ENCODE results near the gene IGFBP6. TPM values are rescaled to one million over a fixed set of nuclear protein-coding genes. Genes with fewer than 3 reads are reported as not detected.

IGFBP6 gene
- 233 TPM for polyA plus RNA-seq (2013, experiment 1 of 2; ENCODE audit: insufficient read length)
- 193 TPM for polyA plus RNA-seq (2013, experiment 2 of 2; ENCODE audit: insufficient read length)

- DNase-seq, result peak; percentile 58
Observed at GRCh38 chr12:53097564-53098353, at the start of gene IGFBP6. IGFBP6 (plus strand) TSS chr12:53097667; CDS start chr12:53097718, 51 bp downstream.

GRCh38 chr12:53048033-53048779 is 49.3 kb upstream of the IGFBP6 start:
- DNase-seq, result peak; percentile 63

GRCh38 chr12:53048780-53049401 is 48.6 kb upstream of the IGFBP6 start:
- peak; percentile 83 for DNase-seq

GRCh38 chr12:53049571-53050318 is 47.7 kb upstream of the IGFBP6 start, which contains the start of gene TNS2:
TNS2 (plus strand) TSS chr12:53050065; CDS start chr12:53050186, 121 bp downstream.
- peak; percentile 68 for DNase-seq

GRCh38 chr12:53050426-53051057 is 46.9 kb upstream of the IGFBP6 start:
- no peak for DNase-seq

- DNase-seq, result peak; percentile 64
Observed at GRCh38 chr12:53051058-53051880, 46.2 kb upstream of the IGFBP6 start.

GRCh38 chr12:53051881-53052412 is 45.5 kb upstream of the IGFBP6 start:
- no peak for DNase-seq

- DNase-seq, result peak; percentile 82
Observed at GRCh38 chr12:53052419-53053217, 44.8 kb upstream of the IGFBP6 start.

- DNase-seq, result peak; percentile 42
Observed at GRCh38 chr12:53053218-53054111, 44.0 kb upstream of the IGFBP6 start.

- DNase-seq, result peak; percentile 88
Observed at GRCh38 chr12:53054112-53054878, 43.2 kb upstream of the IGFBP6 start.

- DNase-seq, result no peak
Observed at GRCh38 chr12:53055471-53056266, 41.8 kb upstream of the IGFBP6 start.

- DNase-seq, result no peak
Observed at GRCh38 chr12:53056296-53056695, 41.2 kb upstream of the IGFBP6 start.

GRCh38 chr12:53056901-53057300 is 40.6 kb upstream of the IGFBP6 start:
- DNase-seq, result no peak

GRCh38 chr12:53057816-53058500 is 39.5 kb upstream of the IGFBP6 start:
- DNase-seq, result no peak

- DNase-seq, result no peak
Observed at GRCh38 chr12:53058674-53059433, 38.6 kb upstream of the IGFBP6 start.
